K562 (cell line): ENCODE data around the gene DNAJB4. TPM values are rescaled to one million over a fixed set of nuclear protein-coding genes. Genes with fewer than 3 reads are reported as not detected.

Experiments
- ATF7 ChIP-seq: fragments of 450-650 bp; IDR thresholded peaks from 2 replicates; pipeline ENCODE4 v1.7.1; 2014; ENCODE audit warnings: mild to moderate bottlenecking, moderate library complexity
- E2F8 ChIP-seq: fragments of 450-650 bp; IDR thresholded peaks from 2 replicates; pipeline ENCODE4 v1.7.1; 2018; ENCODE audit warnings: mild to moderate bottlenecking, low read depth; ENCODE audit not compliant: partially characterized antibody
- GTF2A2 ChIP-seq: IDR thresholded peaks from 2 replicates; pipeline ENCODE4 v1.6.1; 2016; ENCODE audit warnings: mild to moderate bottlenecking, missing genetic modification characterization, missing compliant biosample characterization
- HMGXB4 ChIP-seq: sonication (generic); formaldehyde crosslinking; IDR thresholded peaks from 2 replicates; pipeline ENCODE4 v1.8.1; 2023; ENCODE audit warnings: mild to moderate bottlenecking, missing genetic modification reagents
- KLF16 ChIP-seq: IDR thresholded peaks from 2 replicates; pipeline ENCODE4 v1.6.1; 2016; ENCODE audit warnings: antibody characterized with exemption
- MTA3 ChIP-seq: fragments of 450-650 bp; formaldehyde crosslinking; IDR thresholded peaks from 2 replicates; pipeline ENCODE4 v1.6.1; 2017; ENCODE audit warnings: mild to moderate bottlenecking, borderline replicate concordance
- NCOA4 ChIP-seq: fragments of 450-650 bp; IDR thresholded peaks from 2 replicates; pipeline ENCODE4 v1.6.1; 2018; ENCODE audit warnings: mild to moderate bottlenecking; ENCODE audit not compliant: partially characterized antibody
- RFX5 ChIP-seq: IDR thresholded peaks from 2 replicates; pipeline ENCODE4 v1.6.1; 2011; ENCODE audit warnings: low read depth, mild to moderate bottlenecking, improper control_type of control experiment, low read length
- SMAD2 ChIP-seq: fragments of 150-350 bp; IDR thresholded peaks from 2 replicates; pipeline ENCODE4 v1.6.1; 2014; ENCODE audit warnings: low read depth, mild to moderate bottlenecking, low read length
- SNAPC5 ChIP-seq: fragments of 250-450 bp; sonication (Bioruptor Pico); IDR thresholded peaks from 2 replicates; pipeline ENCODE4 v1.8.0; 2021; ENCODE audit warnings: moderate library complexity, mild to moderate bottlenecking, inconsistent platforms
- SREBF1 ChIP-seq: fragments of 150-350 bp; IDR thresholded peaks from 2 replicates; pipeline ENCODE4 v1.6.1; 2014; ENCODE audit warnings: antibody characterized with exemption, low read depth, low read length, borderline replicate concordance
- TARDBP ChIP-seq: fragments of 450-650 bp; IDR thresholded peaks from 2 replicates; pipeline ENCODE4 v1.6.1; 2016
- VEZF1 ChIP-seq: fragments of 200-800 bp; sonication (Bioruptor generic); IDR thresholded peaks from 2 replicates; pipeline ENCODE4 v1.6.1; 2017; ENCODE audit warnings: missing genetic modification characterization, missing compliant biosample characterization
- ZBTB34 ChIP-seq: fragments of 250-450 bp; sonication (Bioruptor Pico); IDR thresholded peaks from 2 replicates; pipeline ENCODE4 v1.8.0; 2021; ENCODE audit warnings: mild to moderate bottlenecking, moderate library complexity
- ZBTB49 ChIP-seq: sonication (generic); formaldehyde crosslinking; IDR thresholded peaks from 2 replicates; pipeline ENCODE4 v1.8.0; 2022; ENCODE audit warnings: missing genetic modification reagents, mild to moderate bottlenecking, borderline replicate concordance
- ZC3H8 ChIP-seq: fragments of 450-650 bp; IDR thresholded peaks from 2 replicates; pipeline ENCODE4 v1.6.1; 2017
- ZNF140 ChIP-seq: fragments of 250-450 bp; sonication (Bioruptor Pico); IDR thresholded peaks from 2 replicates; pipeline ENCODE4 v1.8.0; 2021; ENCODE audit warnings: moderate library complexity, mild to moderate bottlenecking, inconsistent platforms
- ZNF436 ChIP-seq: fragments of 250-450, 450-650 bp; sonication (Bioruptor Pico); formaldehyde crosslinking; IDR thresholded peaks from 2 replicates; pipeline ENCODE4 v1.7.0; 2020; ENCODE audit warnings: mild to moderate bottlenecking
- polyA plus RNA-seq, 8 experiments: library from polyadenylated mRNA; depleted of rRNA in 4 of 8; stranded (reverse) in 5 of 8; unstranded in 3 of 8; fragments of >200 nt; fragmentation: Nextera tagmentation in 2 of 8; fragmentation: Illumina TruSeq in 1 of 8; extraction: Ambion mirVana in 2 of 8; extraction: Trizol in 1 of 8; gene quantifications; 2 replicates each; pipeline versions ENCODE4 v1.2.1 to v1.2.3, GENCODE V29; 2011 to 2014; ENCODE audit warnings: inconsistent platforms in 1 of 8, missing spikeins in 1 of 8
- total RNA-seq, 7 experiments: library from RNA; depleted of rRNA in 6 of 7; stranded (reverse); fragments of >200 nt in 6 of 7; fragmentation: Illumina TruSeq in 2 of 7; extraction: Trizol in 2 of 7; gene quantifications; 2 replicates each; pipeline versions ENCODE4 v1.2.1 to v1.2.3, GENCODE V29; 2011 to 2021; ENCODE audit warnings: low replicate concordance in 1 of 7

The DNAJB4 gene
- total and polyA plus RNA-seq, 9 of the 15 experiments (the other 6 are each of a cell fraction or from before 2014, with no cell fraction given): 8.5 to 27.7 (median 19.8) TPM

GRCh38 chr1:77978293-77978968 lies 26.3 kb upstream of the DNAJB4 start (continued):
- TF ChIP-seq SNAPC5 (CRISPR knock-in tag): no peak
- TF ChIP-seq ATF7: 0 out of 2 replicates have a peak, but pooled peaks have one; percentile 25
- TF ChIP-seq SMAD2: no peak
- no peak for TF ChIP-seq ZBTB49 (CRISPR knock-in tag)
- no peak for TF ChIP-seq ZNF140
- TF ChIP-seq SREBF1: no peak
- no peak for TF ChIP-seq MTA3
- no peak for TF ChIP-seq KLF16
- TF ChIP-seq NCOA4: no peak
- TF ChIP-seq ZC3H8: no peak
- no peak; the same call in 1 of the 2 replicates for TF ChIP-seq HMGXB4 (CRISPR knock-in tag)
- TF ChIP-seq ZBTB34: no peak
- peak; percentile 93 for TF ChIP-seq VEZF1 (CRISPR knock-in tag)
- TF ChIP-seq RFX5: no peak
- TF ChIP-seq GTF2A2 (tag): 0 out of 2 replicates have a peak, but pooled peaks have one; percentile 37
- TF ChIP-seq TARDBP: no peak
- no peak for TF ChIP-seq E2F8
- no peak for TF ChIP-seq ZNF436 (CRISPR knock-in tag)
